GM12892 (cell line): ENCODE measurements around the gene ALKBH5.

Experiments used
- POLR2A ChIP-seq: IDR thresholded peaks from 2 replicates; pipeline ENCODE4 v1.6.1; 2011; ENCODE audit warnings: low read depth, low read length, control low read depth
- POLR2AphosphoS5 ChIP-seq: IDR thresholded peaks from 2 replicates; pipeline ENCODE4 v1.6.1; 2011; ENCODE audit warnings: low read depth, low read length, control low read depth

- no peak for TF ChIP-seq POLR2A
- TF ChIP-seq POLR2AphosphoS5 = no peak
These were observed 43.0 kb upstream of the ALKBH5 start for GRCh38 chr17:18140648-18141047.
